ENCODE measurements around the gene FAM163A. TPM values are rescaled to one million over a fixed set of nuclear protein-coding genes. Genes with fewer than 3 reads are reported as not detected.

FAM163A gene
- total RNA-seq, 1 experiment from 2014 or later, result 0.46 TPM

DNA sequence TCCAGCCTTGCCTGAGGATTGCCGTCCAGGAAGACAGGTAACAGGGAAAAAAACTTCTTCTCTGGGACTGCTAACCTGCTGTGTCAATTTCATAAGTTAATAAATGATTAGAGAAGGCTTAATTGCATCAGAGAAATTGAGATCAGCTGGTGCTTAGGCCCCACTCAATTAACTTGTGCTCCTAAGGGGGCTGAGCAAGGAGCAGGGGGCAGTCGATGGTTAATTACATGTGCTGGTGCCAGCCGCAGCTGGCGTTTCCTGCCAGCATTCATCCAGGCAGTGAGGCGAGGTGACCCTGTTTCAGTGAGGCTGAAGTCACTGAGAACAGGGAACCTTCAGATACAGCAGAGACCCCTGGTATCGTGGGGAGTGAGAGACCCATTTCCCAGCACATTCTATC, 60.0 kb downstream of the FAM163A start:
- Histone ChIP-seq H3T11ph (ENCODE audit: low read length) (no peak overlapping the region), H3K4ac (ENCODE audit: low read depth, low read length) (no peak overlapping the region), H4K5ac (ENCODE audit: insufficient read length, low read depth, low read length) (no peak overlapping the region), H2AK5ac (ENCODE audit: insufficient read length, low read length) (no peak overlapping the region), H2BK12ac (ENCODE audit: insufficient read length, low read depth, low read length) (no peak overlapping the region), H3K27me3 (ENCODE audit: insufficient read depth, low read length) (no peaks in the 10 kb centered on the region), H4K8ac (replicated peaks; ENCODE audit: insufficient read length, low read depth, low read length) (no peak overlapping the region), H2AFZ (ENCODE audit: low read length) (no peak overlapping the region), H3K56ac (ENCODE audit: insufficient read length, low read depth, low read length) (no peak overlapping the region), H3K79me2 (ENCODE audit: insufficient read depth, low read length) (no peaks in the 10 kb centered on the region), H4K91ac (ENCODE audit: insufficient read length, low read depth, low read length) (no peak overlapping the region), H3K14ac (ENCODE audit: insufficient read depth, low read length) (no peak overlapping the region), H3K9me3 (ENCODE audit: control insufficient read depth, low read depth, low read length) (no peaks in the 10 kb centered on the region), H3K27ac (ENCODE audit: insufficient read length, low read depth, low read length) (no peak overlapping the region), H3K23me2 (ENCODE audit: insufficient read length, low read depth, low read length, poor library complexity, severe bottlenecking) (no peaks in the 10 kb centered on the region), H2BK120ac (ENCODE audit: low read depth, low read length, poor library complexity, severe bottlenecking) (no peak overlapping the region), H3K23ac (ENCODE audit: insufficient read length, low read depth, low read length) (no peak overlapping the region), H3K4me2 (ENCODE audit: insufficient read depth, insufficient read length, low read length) (no peak overlapping the region), H2BK20ac (ENCODE audit: low read depth, low read length, poor library complexity, severe bottlenecking) (no peak overlapping the region), H4K20me1 (ENCODE audit: control insufficient read depth, insufficient read depth, insufficient read length) (no peaks in the 10 kb centered on the region), H3K4me1 (ENCODE audit: insufficient read depth, low read length) (no peaks in the 10 kb centered on the region), H3K79me1 (ENCODE audit: insufficient read depth, low read depth, low read length, poor library complexity, severe bottlenecking) (no peaks in the 10 kb centered on the region), H3K9ac (ENCODE audit: extremely low read depth, insufficient read length, low read length) (no peak overlapping the region), H2BK15ac (ENCODE audit: low read depth, low read length) (no peak overlapping the region), H3K18ac (ENCODE audit: insufficient read length, low read depth, low read length) (no peak overlapping the region), H2BK5ac (ENCODE audit: insufficient read length, low read length) (no peak overlapping the region)
- TF ChIP-seq, protein P1, sequence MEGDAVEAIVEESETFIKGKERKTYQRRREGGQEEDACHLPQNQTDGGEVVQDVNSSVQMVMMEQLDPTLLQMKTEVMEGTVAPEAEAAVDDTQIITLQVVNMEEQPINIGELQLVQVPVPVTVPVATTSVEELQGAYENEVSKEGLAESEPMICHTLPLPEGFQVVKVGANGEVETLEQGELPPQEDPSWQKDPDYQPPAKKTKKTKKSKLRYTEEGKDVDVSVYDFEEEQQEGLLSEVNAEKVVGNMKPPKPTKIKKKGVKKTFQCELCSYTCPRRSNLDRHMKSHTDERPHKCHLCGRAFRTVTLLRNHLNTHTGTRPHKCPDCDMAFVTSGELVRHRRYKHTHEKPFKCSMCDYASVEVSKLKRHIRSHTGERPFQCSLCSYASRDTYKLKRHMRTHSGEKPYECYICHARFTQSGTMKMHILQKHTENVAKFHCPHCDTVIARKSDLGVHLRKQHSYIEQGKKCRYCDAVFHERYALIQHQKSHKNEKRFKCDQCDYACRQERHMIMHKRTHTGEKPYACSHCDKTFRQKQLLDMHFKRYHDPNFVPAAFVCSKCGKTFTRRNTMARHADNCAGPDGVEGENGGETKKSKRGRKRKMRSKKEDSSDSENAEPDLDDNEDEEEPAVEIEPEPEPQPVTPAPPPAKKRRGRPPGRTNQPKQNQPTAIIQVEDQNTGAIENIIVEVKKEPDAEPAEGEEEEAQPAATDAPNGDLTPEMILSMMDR (conservative IDR thresholded peaks at IDR 0.05), result no peak
- H3K27me3 Mint-ChIP-seq (ENCODE audit: low read depth), result no peaks in the 10 kb centered on the region
- no peaks in the 10 kb centered on the region; a peak in 1 of 5 replicates for H3K9me3 Mint-ChIP-seq
- DNase-seq, result no peak
- H3K36me3 Mint-ChIP-seq (ENCODE audit: insufficient read depth in 1 of 3, low read depth in 3 of 3), result no peaks in the 10 kb centered on the region; a peak in 1 of 7 replicates
- WGBS (ENCODE audit: extremely low coverage, insufficient read length, low lambda C conversion rate), result no CpG with 5 or more reads among the region's 6 CpGs
- no peak overlapping the region for H3K4me3 Mint-ChIP-seq
- H3K4me1 Mint-ChIP-seq, result 0 out of 4 replicates have a peak, but pooled peaks cover 0 to 3% of the 10 kb centered on the region in 2 experiments
- H3K27ac Mint-ChIP-seq, result no peak overlapping the region; a peak in 1 of 7 replicates

Measured in H9 (cell line).